ENCODE measurements around the gene DPP9. TPM values are rescaled to one million over a fixed set of nuclear protein-coding genes. Genes with fewer than 3 reads are reported as not detected.

Gene DPP9
- total RNA-seq, 2 experiments from 2014 or later: 89.0 to 92.1 TPM

DNA sequence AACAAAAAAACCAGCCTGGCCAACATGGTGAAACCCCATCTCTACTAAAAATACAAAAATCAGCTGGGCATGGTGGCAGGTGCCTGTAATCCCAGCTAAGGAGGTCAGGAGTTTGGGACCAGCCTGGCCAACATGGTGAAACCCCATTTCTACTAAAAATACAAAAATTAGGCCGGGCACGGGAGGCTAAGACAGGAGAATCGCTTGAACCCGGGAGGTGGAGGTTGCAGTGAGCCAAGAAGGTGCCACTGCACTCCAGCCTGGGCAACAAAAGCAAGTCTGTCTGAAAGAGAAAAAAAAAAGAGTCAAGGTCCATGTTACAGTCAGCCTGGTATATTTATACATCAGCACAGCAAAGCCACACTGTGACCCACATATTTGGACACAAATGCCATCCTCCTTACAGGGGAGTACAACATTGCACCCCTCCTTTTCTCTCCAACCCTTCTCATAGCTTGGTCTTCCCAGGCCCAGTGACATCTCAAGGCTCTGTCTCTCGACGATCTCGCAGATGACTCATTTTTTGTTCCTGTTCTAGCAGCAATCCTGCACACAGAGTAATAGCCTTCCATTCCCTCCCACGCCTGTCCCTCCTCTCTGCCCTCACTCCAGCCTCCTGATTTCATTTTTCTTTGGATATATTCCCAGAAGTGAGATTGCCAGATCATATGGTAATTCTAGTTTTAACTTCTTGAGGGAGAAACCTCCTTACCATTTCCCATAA, 21.0 kb upstream of the DPP9 start:
- CTCF ChIA-PET: no interaction called here
- POLR2A ChIA-PET: no interaction called here

DNA sequence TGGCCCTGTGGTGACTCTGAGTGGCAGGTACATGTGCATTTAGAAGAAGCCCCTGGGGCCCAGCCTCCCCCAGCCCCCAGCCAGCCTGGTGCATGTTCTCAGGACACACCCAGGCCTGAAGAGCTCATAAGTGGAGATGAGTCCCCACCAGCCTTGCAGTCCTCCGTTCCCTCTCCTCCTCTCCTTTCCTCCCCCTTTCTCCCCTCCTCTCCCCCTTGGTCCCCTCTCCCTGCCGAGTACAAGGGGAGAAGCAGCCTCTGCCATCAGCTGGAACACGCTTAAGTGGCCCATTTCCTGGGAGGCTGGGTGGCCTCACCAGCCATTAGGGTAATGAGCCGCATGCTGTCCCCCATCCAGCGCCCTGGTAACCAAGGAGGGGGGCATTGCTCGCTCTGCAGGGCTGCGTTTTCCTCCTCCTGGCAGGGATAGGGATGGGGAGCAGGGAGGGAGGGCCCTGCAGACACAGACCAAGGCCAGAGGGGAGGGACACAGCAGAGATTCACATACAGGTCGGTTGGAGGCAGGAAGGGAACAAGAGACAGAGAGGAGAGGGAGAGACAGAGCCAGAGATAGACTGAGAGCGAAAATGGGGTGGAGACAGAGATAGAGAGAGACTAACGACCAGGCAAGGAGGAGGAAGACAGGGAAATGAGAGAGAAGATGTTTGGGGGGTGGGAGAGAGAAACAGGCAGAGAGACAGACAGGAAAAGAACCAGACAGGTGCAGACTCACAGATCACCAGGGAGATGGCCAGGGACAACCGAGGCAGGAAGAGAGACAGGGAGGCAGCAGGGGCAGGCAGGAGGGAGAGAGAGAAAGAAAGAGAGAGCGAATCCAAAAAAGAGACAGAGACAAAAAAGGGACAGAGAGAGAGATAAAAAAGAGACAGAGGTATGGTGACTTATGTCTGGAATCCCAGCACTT, 19.3 kb upstream of the DPP9 start:
- ChIA-PET POLR2A (no interaction called here), CTCF (no interaction called here)

- ChIA-PET CTCF (no interaction called here), POLR2A (no interaction called here)
Observed at GRCh38 chr19:4740092-4740491, 16.4 kb upstream of the DPP9 start.

- POLR2A ChIA-PET: no interaction called here
- CTCF ChIA-PET: interaction anchor here (0.6 kb wide), 1 partner anchor 22 kb away, joined by 3 read pairs; no protein-coding TSS in a partner anchor
Observed at GRCh38 chr19:4738734-4739133, 15.1 kb upstream of the DPP9 start.

GRCh38 chr19:4737955-4738600, 14.4 kb upstream of the DPP9 start:
- POLR2A ChIA-PET: interaction anchor here (0.7 kb wide), 1 partner anchor 77 kb away, joined by 5 read pairs; no protein-coding TSS in a partner anchor

DNA sequence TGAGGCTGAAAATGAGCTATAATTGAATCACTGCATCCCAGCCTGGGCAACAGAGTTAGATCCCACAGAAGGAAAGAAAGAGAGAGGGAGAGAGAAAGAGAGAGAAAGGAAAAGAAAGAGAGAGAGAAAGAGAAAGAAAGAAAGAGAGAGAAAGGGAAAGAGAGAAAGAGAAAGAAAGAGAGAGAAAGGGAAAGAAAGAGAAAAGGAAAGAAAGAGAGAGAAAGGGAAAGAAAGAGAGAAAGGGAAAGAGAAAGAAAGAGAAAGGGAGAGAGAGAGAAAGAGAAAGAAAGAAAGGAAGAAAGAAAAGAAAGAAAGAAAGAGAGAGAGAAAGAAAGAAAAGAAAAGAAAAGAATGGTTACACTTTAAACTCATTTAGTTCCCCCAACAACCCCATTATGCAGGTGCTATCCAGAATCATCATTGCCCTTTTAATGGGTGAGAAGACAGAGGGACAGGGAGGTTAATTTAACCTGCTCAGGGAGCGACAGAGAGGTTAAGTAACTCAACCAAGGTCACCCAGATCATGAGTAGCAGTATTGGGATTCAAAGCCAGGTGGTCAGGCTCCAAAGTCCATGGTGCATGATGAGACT, 10.2 kb upstream of the DPP9 start:
- CTCF ChIA-PET: interaction anchor here (1.2 to 5.4 kb wide), 3 partner anchors 56 to 76 kb away, joined by 4 to 72 read pairs (median 5); partner anchors contain the start of gene FEM1A
- POLR2A ChIA-PET: no interaction called here

More at GRCh38 chr19:4737955-4738600, 14.4 kb upstream of the DPP9 start:
- CTCF ChIA-PET: interaction anchor here (0.6 to 1.1 kb wide), 3 partner anchors 11 to 71 kb away, joined by 3 read pairs; no protein-coding TSS in a partner anchor

GRCh38 chr19:4732680-4733114, 9.1 kb upstream of the DPP9 start:
- ChIA-PET CTCF (interaction anchor here (1.2 to 5.4 kb wide), 6 partner anchors 27 to 77 kb away, joined by 3 to 72 read pairs (median 4); partner anchors contain the start of gene FEM1A), POLR2A (no interaction called here)

DNA sequence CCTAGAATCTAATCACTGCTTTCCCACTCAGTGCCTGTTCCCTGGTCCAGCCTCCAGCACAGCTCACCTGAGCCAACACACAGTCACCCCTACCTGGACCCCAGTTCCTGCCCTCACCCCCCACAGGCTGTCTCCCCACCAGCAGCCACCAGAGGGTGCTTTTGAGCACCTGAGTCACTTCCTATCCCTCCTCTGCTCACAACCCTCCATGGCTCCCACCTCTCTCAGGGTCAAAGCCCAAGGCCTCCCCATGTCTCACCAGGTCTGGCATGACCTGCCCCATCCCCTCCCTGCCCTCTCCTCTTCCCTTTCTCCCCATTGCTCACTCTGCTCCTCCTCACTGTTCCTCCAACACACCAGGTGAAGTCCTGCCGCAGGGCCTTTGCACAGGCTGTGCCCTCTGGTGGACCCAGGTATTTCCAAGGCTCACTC, 7.1 kb upstream of the DPP9 start:
- ChIA-PET CTCF (interaction anchor here (0.8 to 5.4 kb wide), 2 partner anchors 59 to 69 kb away, joined by 3 to 72 read pairs; partner anchors contain the start of gene FEM1A), POLR2A (no interaction called here)

GRCh38 chr19:4728871-4729270, 5.2 kb upstream of the DPP9 start:
- CTCF ChIA-PET: interaction anchor here (1.5 to 5.4 kb wide), 2 partner anchors 61 to 75 kb away, joined by 3 to 72 read pairs; partner anchors contain the start of gene FEM1A
- POLR2A ChIA-PET: no interaction called here

DNA sequence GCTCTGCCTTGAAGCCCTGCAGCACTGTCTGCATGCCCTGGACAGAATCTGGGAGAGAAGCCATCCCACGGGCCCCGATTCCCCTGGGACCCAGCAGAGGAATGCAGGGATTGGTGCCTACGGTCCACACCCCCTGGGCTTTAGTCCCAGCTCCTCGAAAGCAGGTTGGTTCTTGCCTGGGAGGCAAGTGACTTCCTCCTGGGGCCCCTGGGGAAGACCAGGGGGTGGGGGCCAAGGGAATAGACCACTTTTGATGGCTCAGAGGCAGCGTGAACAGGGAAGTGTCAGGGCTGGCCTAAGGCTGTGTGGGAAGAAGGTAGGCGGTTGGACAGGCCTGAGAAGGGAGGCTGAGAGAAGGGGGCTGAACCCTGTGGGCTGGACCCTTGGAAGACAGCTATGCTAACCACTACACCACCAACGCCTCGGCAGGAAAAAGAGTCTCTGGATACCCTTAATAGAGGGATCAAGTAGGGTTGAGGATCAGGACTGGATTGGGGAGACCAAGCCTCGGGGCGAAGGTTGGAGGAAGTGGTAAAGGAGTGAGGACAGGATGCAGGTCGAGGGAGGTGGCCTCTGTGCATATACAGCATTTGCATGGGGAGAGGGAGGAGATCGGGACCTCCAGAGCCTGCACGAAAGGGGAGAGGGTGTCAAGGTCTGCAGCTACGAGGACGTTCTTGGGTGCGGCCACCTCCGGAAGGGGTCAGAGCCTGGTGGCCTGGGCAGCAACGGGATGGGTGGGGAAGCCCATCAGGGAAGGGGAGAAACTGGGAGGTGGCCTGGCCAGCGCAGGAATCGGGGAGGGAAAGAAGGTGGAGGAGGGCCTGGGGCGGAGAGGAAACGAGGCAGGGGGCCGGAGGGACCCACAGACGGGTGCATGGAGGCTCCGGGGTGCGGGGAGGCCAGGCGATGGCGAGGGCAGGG, 709 bp downstream of the DPP9 start:
- ChIA-PET POLR2A (interaction anchor here (0.5 kb wide), 1 partner anchor 196 kb away, joined by 5 read pairs; no protein-coding TSS in a partner anchor), CTCF (interaction anchor here (2.0 kb wide), 1 partner anchor 68 kb away, joined by 9 read pairs; the partner anchor contains the start of gene FEM1A)

DNA sequence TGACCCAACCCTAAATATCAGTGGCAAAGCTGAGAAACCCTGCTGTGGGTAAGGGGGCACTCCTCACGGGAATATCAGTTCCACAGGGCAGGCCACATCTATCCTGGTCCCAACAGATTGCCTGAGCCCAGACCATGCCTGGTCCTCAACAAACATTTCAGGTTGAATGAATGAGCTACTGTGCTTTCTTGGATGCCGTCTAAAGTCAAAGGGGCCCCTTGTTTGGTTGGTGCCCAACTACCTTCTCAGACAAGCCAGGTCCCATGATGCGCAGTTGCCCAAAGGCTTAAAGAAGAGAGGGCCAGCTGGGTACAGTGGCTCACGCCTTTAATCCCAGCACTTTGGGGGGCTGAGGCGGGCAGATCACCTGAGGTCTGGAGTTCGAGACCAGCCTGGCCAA, 2.4 kb downstream of the DPP9 start:
- ChIA-PET POLR2A (no interaction called here), CTCF (interaction anchor here (2.0 kb wide), 1 partner anchor 70 kb away, joined by 9 read pairs; the partner anchor contains the start of gene FEM1A)

DNA sequence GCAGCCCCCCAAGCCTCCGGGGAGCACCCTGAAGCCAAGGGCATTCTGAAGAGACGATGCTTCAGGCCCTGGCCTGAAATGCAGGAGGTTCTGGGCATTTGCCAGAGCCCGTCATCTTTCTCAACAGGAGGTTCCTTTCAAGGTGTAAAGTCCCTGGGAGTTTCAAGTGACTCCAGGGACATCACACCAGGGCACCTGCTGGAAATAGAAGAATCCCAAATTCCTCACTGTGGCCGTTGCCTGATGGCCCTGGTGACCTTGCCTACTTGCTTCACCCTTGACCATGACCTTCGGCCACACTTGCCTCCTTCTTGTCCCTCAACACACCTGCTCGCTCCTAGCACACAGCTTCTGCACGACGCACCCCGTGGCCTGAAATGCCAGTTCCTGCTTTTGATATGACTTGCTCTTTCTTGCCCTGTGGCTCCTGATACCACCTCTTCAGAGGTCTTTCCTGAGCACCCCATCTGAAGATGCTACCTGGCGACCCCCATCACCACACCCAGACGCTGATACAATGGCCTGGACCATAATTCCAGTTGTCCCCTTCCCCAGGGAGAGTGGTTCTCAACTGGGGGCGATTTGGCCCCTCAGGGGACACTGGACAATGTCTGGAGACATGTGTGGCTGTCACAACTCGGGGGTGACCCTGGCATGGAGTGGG, 3.5 kb downstream of the DPP9 start:
- ChIA-PET POLR2A (no interaction called here), CTCF (no interaction called here)

GRCh38 chr19:4719499-4719866, 4.2 kb downstream of the DPP9 start:
- CTCF ChIA-PET: no interaction called here
- POLR2A ChIA-PET: no interaction called here

DNA sequence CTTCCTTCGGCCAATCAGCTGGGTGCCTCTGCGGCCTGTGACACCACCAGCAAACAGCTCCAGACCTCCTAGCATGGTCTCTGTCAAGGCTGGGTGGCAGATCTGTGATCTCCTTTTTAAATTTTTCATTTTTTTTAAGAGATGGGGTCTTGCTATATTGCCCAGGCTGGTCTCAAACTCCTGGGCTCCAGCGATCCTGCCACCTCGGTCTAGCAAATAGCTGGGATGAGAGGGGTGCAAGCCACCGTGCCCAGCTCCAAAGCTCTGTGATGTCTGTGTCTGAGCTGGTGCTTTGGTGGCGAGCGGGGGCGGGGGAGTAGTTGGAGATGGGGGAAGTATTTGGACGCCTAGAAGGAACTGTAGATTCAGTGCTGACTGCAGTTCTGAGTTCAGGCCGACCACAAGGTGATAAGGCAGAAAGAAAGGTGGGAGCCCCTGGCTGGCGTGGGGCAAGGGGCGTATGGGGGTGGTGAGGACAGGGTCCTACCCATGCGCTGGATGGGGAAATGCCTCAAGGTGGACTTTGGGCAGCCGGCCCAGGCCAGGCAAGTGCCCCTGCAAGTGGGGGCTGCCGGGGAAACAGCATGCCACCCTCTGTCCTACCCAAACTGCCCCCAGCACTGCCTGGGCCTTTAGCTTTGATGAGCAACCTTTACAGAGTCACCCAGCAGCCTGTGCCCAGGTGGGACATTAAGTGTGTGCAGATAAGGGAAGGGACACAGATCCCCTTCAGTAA, 5.5 kb downstream of the DPP9 start:
- ChIA-PET CTCF (interaction anchor here (0.5 to 0.9 kb wide), 4 partner anchors 144 to 666 kb away, joined by 3 to 7 read pairs (median 4); no protein-coding TSS in a partner anchor), POLR2A (interaction anchor here (0.6 kb wide), 1 partner anchor 146 kb away, joined by 3 read pairs; no protein-coding TSS in a partner anchor)

GRCh38 chr19:4717191-4717965, 6.3 kb downstream of the DPP9 start:
- POLR2A ChIA-PET: interaction anchor here (0.6 kb wide), 1 partner anchor 146 kb away, joined by 3 read pairs; no protein-coding TSS in a partner anchor
- CTCF ChIA-PET: interaction anchor here (0.5 to 0.9 kb wide), 3 partner anchors 144 to 200 kb away, joined by 3 to 4 read pairs (median 3); no protein-coding TSS in a partner anchor

All from activated CD8-positive, alpha-beta memory T cell treated with anti-CD3 and anti-CD28 coated beads for 36 hours (primary cell).